Measurements from ENCODE around the gene TFAP2C.
"Not testable (repeated sequence)": the region's sequence is repeated elsewhere in the genome, so short reads cannot be mapped to it uniquely, and the experiment has no call there.

TFAP2C gene

GRCh38 chr20:56609321-56609720, 19.8 kb upstream of the TFAP2C start:
- TF ChIP-seq, protein P1, sequence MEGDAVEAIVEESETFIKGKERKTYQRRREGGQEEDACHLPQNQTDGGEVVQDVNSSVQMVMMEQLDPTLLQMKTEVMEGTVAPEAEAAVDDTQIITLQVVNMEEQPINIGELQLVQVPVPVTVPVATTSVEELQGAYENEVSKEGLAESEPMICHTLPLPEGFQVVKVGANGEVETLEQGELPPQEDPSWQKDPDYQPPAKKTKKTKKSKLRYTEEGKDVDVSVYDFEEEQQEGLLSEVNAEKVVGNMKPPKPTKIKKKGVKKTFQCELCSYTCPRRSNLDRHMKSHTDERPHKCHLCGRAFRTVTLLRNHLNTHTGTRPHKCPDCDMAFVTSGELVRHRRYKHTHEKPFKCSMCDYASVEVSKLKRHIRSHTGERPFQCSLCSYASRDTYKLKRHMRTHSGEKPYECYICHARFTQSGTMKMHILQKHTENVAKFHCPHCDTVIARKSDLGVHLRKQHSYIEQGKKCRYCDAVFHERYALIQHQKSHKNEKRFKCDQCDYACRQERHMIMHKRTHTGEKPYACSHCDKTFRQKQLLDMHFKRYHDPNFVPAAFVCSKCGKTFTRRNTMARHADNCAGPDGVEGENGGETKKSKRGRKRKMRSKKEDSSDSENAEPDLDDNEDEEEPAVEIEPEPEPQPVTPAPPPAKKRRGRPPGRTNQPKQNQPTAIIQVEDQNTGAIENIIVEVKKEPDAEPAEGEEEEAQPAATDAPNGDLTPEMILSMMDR (IDR thresholded peaks at IDR 0.05; ENCODE audit: low read depth, low read length): no peak
- H3K4me3 ChIP-seq (ENCODE audit: low read depth, low read length): no peak overlapping the region
- in situ Hi-C loops (cut with HindIII; ENCODE audit: low sequenced_read_pairs): no loop called here
- no peak for DNase-seq (ENCODE audit: low read depth, low spot score)

- DNase-seq (ENCODE audit: low read depth, low spot score): no peak
- no peak overlapping the region for H3K4me3 ChIP-seq (ENCODE audit: low read depth, low read length)
- TF ChIP-seq, protein P1 (IDR thresholded peaks at IDR 0.05; ENCODE audit: low read depth, low read length): no peak
- in situ Hi-C loops (cut with HindIII; ENCODE audit: low sequenced_read_pairs): no loop called here
Measured at GRCh38 chr20:56610098-56610497, 19.0 kb upstream of the TFAP2C start.

- no peak overlapping the region for H3K4me3 ChIP-seq (ENCODE audit: low read depth, low read length)
- TF ChIP-seq, protein P1 (IDR thresholded peaks at IDR 0.05; ENCODE audit: low read depth, low read length): no peak
- DNase-seq (ENCODE audit: low read depth, low spot score): no peak
- in situ Hi-C loops (cut with HindIII; ENCODE audit: low sequenced_read_pairs): no loop called here
Measured at GRCh38 chr20:56614196-56614595, 14.9 kb upstream of the TFAP2C start.

GRCh38 chr20:56616716-56617115, 12.4 kb upstream of the TFAP2C start:
- in situ Hi-C loops (cut with HindIII; ENCODE audit: low sequenced_read_pairs): no loop called here
- no peak for DNase-seq (ENCODE audit: low read depth, low spot score)

GRCh38 chr20:56617489-56617888, 11.6 kb upstream of the TFAP2C start:
- in situ Hi-C loops (cut with HindIII; ENCODE audit: low sequenced_read_pairs): no loop called here
- TF ChIP-seq, protein P1 (IDR thresholded peaks at IDR 0.05; ENCODE audit: low read depth, low read length): no peak
- DNase-seq (ENCODE audit: low read depth, low spot score): no peak
- no peak overlapping the region for H3K4me3 ChIP-seq (ENCODE audit: low read depth, low read length)

More at GRCh38 chr20:56616716-56617115, 12.4 kb upstream of the TFAP2C start:
- TF ChIP-seq, protein P1 (IDR thresholded peaks at IDR 0.05; ENCODE audit: low read depth, low read length): no peak
- no peak overlapping the region for H3K4me3 ChIP-seq (ENCODE audit: low read depth, low read length)

GRCh38 chr20:56621730-56622129, 7.4 kb upstream of the TFAP2C start:
- TF ChIP-seq, protein P1 (IDR thresholded peaks at IDR 0.05; ENCODE audit: low read depth, low read length): no peak
- DNase-seq (ENCODE audit: low read depth, low spot score): no peak
- in situ Hi-C loops (cut with HindIII; ENCODE audit: low sequenced_read_pairs): no loop called here
- H3K4me3 ChIP-seq (ENCODE audit: low read depth, low read length): no peak overlapping the region

DNA sequence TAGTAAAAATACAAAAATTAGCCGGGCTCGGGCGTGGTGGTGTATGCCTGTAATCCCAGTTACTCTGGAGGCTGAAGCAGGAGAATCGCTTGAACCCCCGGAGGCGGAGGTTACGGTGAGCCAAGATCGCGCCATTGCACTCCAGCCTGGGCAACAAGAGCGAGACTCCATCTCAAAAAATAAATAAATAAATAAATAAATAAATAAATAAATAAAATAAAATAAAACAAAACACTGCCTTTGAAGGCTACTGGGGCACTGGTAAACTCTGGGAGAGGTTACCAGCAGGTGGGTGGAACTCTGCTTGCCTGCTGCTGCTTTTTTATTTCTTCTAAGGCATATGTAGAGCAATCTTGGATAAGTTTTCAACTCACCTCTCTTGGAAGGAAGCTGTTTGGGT, 5.2 kb upstream of the TFAP2C start:
- DNase-seq (ENCODE audit: low read depth, low spot score); in situ Hi-C loops (cut with HindIII; ENCODE audit: low sequenced_read_pairs): not testable (repeated sequence)

More for the DNA sequence above, 5.2 kb upstream of the TFAP2C start:
- H3K4me3 ChIP-seq (ENCODE audit: low read depth, low read length): not testable (repeated sequence)
